GM23338 (cell line): ENCODE data around the gene METTL21C. TPM values are rescaled to one million over a fixed set of nuclear protein-coding genes. Genes with fewer than 3 reads are reported as not detected.

ENCODE experiments used
- ATAC-seq: fragments of 200-7000 bp; cut with Tn5 transposase; 3 replicates; pipeline ENCODE4 v1.9.1; 2020
- DNase-seq: peaks from one replicate; pipeline ENCODE4 v3.0.0-alpha.2; 2015; ENCODE audit warnings: low spot score
- H2AFZ ChIP-seq: fragments of 200-600 bp; sonication (generic); 2 replicates; pipeline ENCODE4 v1.8.0; 2016; ENCODE audit warnings: antibody characterized with exemption, mild to moderate bottlenecking, moderate library complexity
- H3F3A ChIP-seq: fragments of 200-600 bp; sonication (generic); replicated peaks from 2 replicates; pipeline ENCODE4 v1.8.0; 2017; ENCODE audit warnings: antibody characterized with exemption, mixed run types, low read depth
- H3K27ac ChIP-seq: fragments of 200-600 bp; sonication (generic); 2 replicates; pipeline ENCODE4 v1.6.1; 2016; ENCODE audit warnings: low read depth
- H3K27me3 ChIP-seq: fragments of 200-600 bp; sonication (generic); 2 replicates; pipeline ENCODE4 v1.8.0; 2016; ENCODE audit warnings: mild to moderate bottlenecking, mixed run types, moderate library complexity; ENCODE audit not compliant: insufficient read depth
- H3K36me3 ChIP-seq: fragments of 200-600 bp; sonication (generic); 2 replicates; pipeline ENCODE4 v1.8.0; 2016; ENCODE audit warnings: mild to moderate bottlenecking; ENCODE audit not compliant: insufficient read depth
- H3K4me1 ChIP-seq: fragments of 200-600 bp; sonication (generic); 2 replicates; pipeline ENCODE4 v1.8.0; 2016; ENCODE audit warnings: mild to moderate bottlenecking, moderate library complexity; ENCODE audit not compliant: insufficient read depth
- H3K4me2 ChIP-seq: fragments of 200-600 bp; sonication (generic); 2 replicates; pipeline ENCODE4 v1.7.1; 2017; ENCODE audit warnings: mixed run types
- H3K4me3 ChIP-seq: fragments of 200-600 bp; sonication (generic); 2 replicates; pipeline ENCODE4 v1.6.1; 2016; ENCODE audit warnings: mixed run types
- H3K79me2 ChIP-seq: fragments of 200-600 bp; sonication (generic); replicated peaks from 2 replicates; pipeline ENCODE4 v1.8.0; 2017; ENCODE audit warnings: mild to moderate bottlenecking; ENCODE audit not compliant: insufficient read depth
- H3K9me2 ChIP-seq: fragments of 200-600 bp; sonication (generic); 2 replicates; pipeline ENCODE4 v1.8.0; 2017; ENCODE audit not compliant: insufficient read depth
- H4K20me1 ChIP-seq: fragments of 200-600 bp; sonication (generic); replicated peaks from 2 replicates; pipeline ENCODE4 v1.8.0; 2017; ENCODE audit warnings: mild to moderate bottlenecking; ENCODE audit not compliant: insufficient read depth
- H3K27ac Mint-ChIP-seq: 2 replicates; pipeline ENCODE4 v1.8.0; 2020; ENCODE audit warnings: inconsistent platforms, mild to moderate bottlenecking, moderate library complexity, mixed read lengths
- H3K27me3 Mint-ChIP-seq: 3 replicates; pipeline ENCODE4 v1.8.0; 2022; ENCODE audit warnings: low read depth, mild to moderate bottlenecking, moderate library complexity, mixed read lengths, inconsistent platforms; ENCODE audit not compliant: insufficient read depth, poor library complexity
- H3K36me3 Mint-ChIP-seq: 3 replicates; pipeline ENCODE4 v1.8.0; 2021; ENCODE audit warnings: low read depth, mild to moderate bottlenecking, inconsistent platforms, moderate library complexity, mixed read lengths
- H3K4me1 Mint-ChIP-seq: 3 replicates; pipeline ENCODE4 v1.8.0; 2020; ENCODE audit warnings: mild to moderate bottlenecking, inconsistent platforms, mixed read lengths
- H3K4me3 Mint-ChIP-seq: 3 replicates; pipeline ENCODE4 v1.8.0; 2021; ENCODE audit warnings: moderate library complexity, mild to moderate bottlenecking, inconsistent platforms, mixed read lengths
- H3K9me3 Mint-ChIP-seq: 3 replicates; pipeline ENCODE4 v1.8.0; 2020; ENCODE audit warnings: moderate library complexity, mild to moderate bottlenecking, inconsistent platforms, mixed read lengths
- CREB1 ChIP-seq: fragments of 250-450 bp; sonication (Bioruptor Pico); IDR thresholded peaks from 2 replicates; pipeline ENCODE4 v1.5.0; 2020; ENCODE audit warnings: low read depth, mild to moderate bottlenecking, moderate library complexity
- CTCF ChIP-seq, 2 experiments: fragments of 200-600 bp in 1 of 2; sonication (generic) in 1 of 2; conservative IDR thresholded peaks; 2 replicates each; pipeline versions ENCODE4 v1.5.1 to v1.6.1; 2016 to 2017; ENCODE audit warnings: antibody characterized with exemption in 2 of 2, low read depth in 2 of 2, mild to moderate bottlenecking in 2 of 2, moderate library complexity in 1 of 2
- EZH2 ChIP-seq: fragments of 200-600 bp; sonication (generic); IDR thresholded peaks from one replicate; pipeline ENCODE4 v1.8.0; 2017; ENCODE audit warnings: antibody characterized with exemption, mild to moderate bottlenecking, low read depth; ENCODE audit not compliant: unreplicated experiment
- EZH2phosphoT487 ChIP-seq: fragments of 200-600 bp; sonication (generic); IDR thresholded peaks from one replicate; pipeline ENCODE4 v1.8.1; 2018; ENCODE audit warnings: antibody characterized with exemption; ENCODE audit not compliant: unreplicated experiment
- JUNB ChIP-seq: IDR thresholded peaks from one replicate; pipeline ENCODE4 v1.6.1; 2016; ENCODE audit warnings: antibody characterized with exemption; ENCODE audit not compliant: unreplicated experiment
- REST ChIP-seq: IDR thresholded peaks from one replicate; pipeline ENCODE4 v1.6.1; 2018; ENCODE audit warnings: antibody characterized with exemption; ENCODE audit not compliant: unreplicated experiment
- STAT1 ChIP-seq: IDR thresholded peaks from one replicate; pipeline ENCODE4 v1.6.1; 2016; ENCODE audit warnings: antibody characterized with exemption; ENCODE audit not compliant: unreplicated experiment
- ZNF331 ChIP-seq: fragments of 250-450 bp; sonication (Bioruptor Pico); IDR thresholded peaks from 2 replicates; pipeline ENCODE4 v1.5.0; 2020; ENCODE audit warnings: low read depth, mild to moderate bottlenecking, moderate library complexity
- ZNF462 ChIP-seq: fragments of 250-450 bp; sonication (Bioruptor Pico); IDR thresholded peaks from 2 replicates; pipeline ENCODE4 v1.5.0; 2020; ENCODE audit warnings: mild to moderate bottlenecking, moderate library complexity
- polyA plus RNA-seq: library from polyadenylated mRNA; unstranded; fragments of >200 nt; fragmentation: Nextera tagmentation; extraction: Ambion mirVana; gene quantifications from 2 replicates; pipeline ENCODE4 v1.2.1, GENCODE V29; 2016
- total RNA-seq: library from RNA; depleted of rRNA; stranded (reverse); fragments of >200 nt; shearing (Covaris generic); gene quantifications from 2 replicates; pipeline ENCODE4 v1.2.3, GENCODE V29; 2014

Gene METTL21C
- total and polyA plus RNA-seq, 2 experiments from 2014 or later, result not detected

- Histone ChIP-seq H3K36me3 (peaks cover 65% of the 10 kb centered on the region), H3K27me3 (no peaks in the 10 kb centered on the region), H4K20me1 (peaks cover 14% of the 10 kb centered on the region; the same call in 1 of the 2 replicates), H3K9me2 (no peaks in the 10 kb centered on the region), H3K79me2 (no peaks in the 10 kb centered on the region), H3K4me3 (no peak overlapping the region), H3F3A (no peaks in the 10 kb centered on the region), H2AFZ (no peak overlapping the region), H3K4me1 (no peaks in the 10 kb centered on the region), H3K4me2 (no peak overlapping the region), H3K27ac (no peak overlapping the region)
- DNase-seq (no peak), ATAC-seq (no peak)
- Mint-ChIP-seq H3K36me3 (peaks cover 74% of the 10 kb centered on the region), H3K27me3 (no peaks in the 10 kb centered on the region), H3K4me3 (no peak overlapping the region), H3K27ac (no peak overlapping the region), H3K4me1 (no peaks in the 10 kb centered on the region), H3K9me3 (no peaks in the 10 kb centered on the region)
- TF ChIP-seq STAT1 (no peak), JUNB (no peak), EZH2 (no peak)
Measured at GRCh38 chr13:102642029-102642428, 52.8 kb downstream of the METTL21C start.

- H3K36me3 ChIP-seq, result peaks cover 57% of the 10 kb centered on the region
- no peak for DNase-seq
- H3F3A ChIP-seq, result no peaks in the 10 kb centered on the region
- no peaks in the 10 kb centered on the region for H3K4me1 ChIP-seq
- H3K4me3 ChIP-seq, result no peak overlapping the region
- no peaks in the 10 kb centered on the region for H3K27me3 ChIP-seq
- Mint-ChIP-seq H3K4me3 (no peak overlapping the region), H3K4me1 (no peaks in the 10 kb centered on the region), H3K9me3 (no peaks in the 10 kb centered on the region), H3K36me3 (peaks cover 77% of the 10 kb centered on the region), H3K27ac (no peak overlapping the region), H3K27me3 (no peaks in the 10 kb centered on the region)
- no peak overlapping the region for H2AFZ ChIP-seq
- H4K20me1 ChIP-seq, result peaks cover 14% of the 10 kb centered on the region; the same call in 1 of the 2 replicates
- H3K79me2 ChIP-seq, result no peaks in the 10 kb centered on the region
- no peak for ATAC-seq
- no peak overlapping the region for H3K4me2 ChIP-seq
- no peak overlapping the region for H3K27ac ChIP-seq
- H3K9me2 ChIP-seq, result no peaks in the 10 kb centered on the region
- TF ChIP-seq STAT1, result no peak
- TF ChIP-seq REST, result no peak
- TF ChIP-seq ZNF462 (CRISPR knock-in tag), result no peak
- TF ChIP-seq EZH2, result no peak
- TF ChIP-seq JUNB, result no peak
- no peak for TF ChIP-seq CTCF (conservative IDR thresholded peaks at IDR 0.05; ENCODE audit: low read depth in 2 of 2)
- TF ChIP-seq EZH2phosphoT487, result no peak
- no peak for TF ChIP-seq ZNF331 (CRISPR knock-in tag)
- no peak for TF ChIP-seq CREB1
Measured at GRCh38 chr13:102638741-102639140, 56.1 kb downstream of the METTL21C start.
